ENCODE data around the gene TGIF2. TPM values are rescaled to one million over a fixed set of nuclear protein-coding genes. Genes with fewer than 3 reads are reported as not detected.

The TGIF2 gene
- 10 to 100 TPM; 44.9 to 48.7 TPM for total RNA-seq

DNA sequence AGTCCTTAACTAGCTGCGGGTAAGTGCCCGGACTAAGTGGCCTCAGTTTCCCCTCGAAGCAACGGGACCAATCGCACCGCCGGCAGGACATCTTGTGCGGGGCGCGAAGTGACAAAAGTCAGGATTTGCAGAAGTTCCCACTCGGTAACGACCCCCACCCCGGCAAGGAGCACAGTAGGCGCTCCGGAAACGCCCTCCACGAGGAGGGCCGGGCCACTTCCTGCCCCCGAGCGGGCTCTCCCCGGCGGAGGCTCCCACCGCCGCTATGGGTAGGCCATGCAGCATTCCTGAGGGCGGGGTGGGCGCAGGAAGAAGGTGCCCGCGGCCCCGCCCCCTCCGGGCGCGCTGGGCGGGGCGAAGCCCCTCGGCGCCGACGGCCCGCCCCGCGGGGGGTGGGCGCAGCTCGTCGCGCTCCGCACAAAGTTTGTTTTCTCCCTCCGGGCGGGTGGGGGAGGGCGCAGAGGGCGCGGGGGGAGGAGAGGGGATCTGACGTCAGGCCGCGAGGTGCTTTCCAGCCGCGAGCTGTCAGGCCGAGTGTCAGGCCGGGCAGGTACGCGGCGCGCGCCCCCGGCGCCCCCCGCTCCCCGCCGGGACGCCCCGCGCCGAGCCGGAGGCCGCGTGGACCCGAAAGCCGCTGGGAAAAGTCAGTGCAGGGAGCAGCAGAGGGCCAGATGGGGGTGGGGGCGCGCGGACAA lies at the start of gene TGIF2:
Gene TGIF2, plus strand, starts transcription at position 495 of the 695 bp plus-strand sequence. CDS start 5,178 bp downstream, outside the sequence.
- Mint-ChIP-seq H3K9me3 (ENCODE audit: low read depth) (no peaks in the 10 kb centered on the region), H3K36me3 (ENCODE audit: low read depth) (peaks cover 23% of the 10 kb centered on the region), H3K27ac (peak within 1 kb of the TSS; percentile 93), H3K4me3 (peak within 1 kb of the TSS; percentile 88), H3K27me3 (no peaks in the 10 kb centered on the region), H3K4me1 (peaks cover 35% of the 10 kb centered on the region)
- ChIA-PET CTCF (interaction anchor here (1.2 to 4.5 kb wide), 3 partner anchors 22 to 181 kb away, joined by 3 to 34 read pairs (median 10); partner anchors contain the start of gene RAB5IF), POLR2A (interaction anchor here (0.6 to 3.5 kb wide), 4 partner anchors 22 to 71 kb away, joined by 3 to 14 read pairs (median 6); partner anchors contain the start of gene RAB5IF)
- intact Hi-C loops (cut with DNase I, micrococcal nuclease) = loop anchor here (1.0 to 10.0 kb wide), 18 partner anchors 16 to 1118 kb away; partner anchors contain the start of genes RAB5IF (in 2 of the 2), CEP250 (in 1 of the 2), DSN1 (in 1 of the 2) and NDRG3 (in 1 of the 2)
- ATAC-seq = peak; percentile 75
- peak; percentile 95 for DNase-seq

DNA sequence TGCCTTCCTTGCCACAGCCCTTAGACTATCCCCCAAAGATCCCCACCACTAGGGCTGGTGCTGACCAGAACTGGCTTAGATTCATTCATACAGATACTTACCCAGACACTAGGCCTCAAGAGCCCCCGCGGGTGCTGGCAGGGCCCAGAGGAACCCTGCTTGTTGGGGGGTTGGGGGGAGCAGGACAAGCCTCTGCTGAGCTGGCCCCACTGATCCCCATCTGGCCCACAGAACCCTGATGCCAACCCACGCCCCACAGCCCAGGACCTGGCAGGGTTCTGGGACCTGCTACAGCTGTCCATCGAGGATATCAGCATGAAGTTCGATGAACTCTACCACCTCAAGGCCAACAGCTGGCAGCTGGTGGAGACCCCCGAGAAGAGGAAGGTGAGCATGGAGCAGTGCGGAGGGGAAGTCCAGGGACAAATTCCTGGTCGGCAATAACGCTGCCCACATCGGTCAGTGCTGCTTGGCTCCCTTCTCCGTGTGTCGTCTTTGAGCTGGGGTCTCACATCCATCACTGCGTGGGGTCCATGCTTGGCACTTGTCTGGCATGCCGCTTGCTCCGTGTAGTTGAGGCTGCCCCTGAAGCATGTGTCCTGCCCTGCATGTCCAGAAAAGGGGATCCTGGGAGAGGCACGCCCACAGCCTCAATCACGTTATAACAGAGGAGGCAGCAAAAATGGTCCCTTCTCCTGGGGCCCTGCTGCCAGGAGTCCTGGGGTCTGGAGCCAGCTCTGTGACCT lies 47.6 kb upstream of the TGIF2 start:
- intact Hi-C loops (cut with DNase I, micrococcal nuclease) = no loop called here
- ChIA-PET POLR2A (no interaction called here), CTCF (interaction anchor here (1.3 kb wide), 1 partner anchor 60 kb away, joined by 5 read pairs; no protein-coding TSS in a partner anchor)
- ATAC-seq (no peak), DNase-seq (no peak)
- Mint-ChIP-seq H3K27me3 (no peaks in the 10 kb centered on the region), H3K27ac (no peak overlapping the region), H3K4me3 (no peak overlapping the region), H3K36me3 (ENCODE audit: low read depth) (peaks cover 11% of the 10 kb centered on the region), H3K9me3 (ENCODE audit: low read depth) (no peaks in the 10 kb centered on the region), H3K4me1 (no peaks in the 10 kb centered on the region)

DNA sequence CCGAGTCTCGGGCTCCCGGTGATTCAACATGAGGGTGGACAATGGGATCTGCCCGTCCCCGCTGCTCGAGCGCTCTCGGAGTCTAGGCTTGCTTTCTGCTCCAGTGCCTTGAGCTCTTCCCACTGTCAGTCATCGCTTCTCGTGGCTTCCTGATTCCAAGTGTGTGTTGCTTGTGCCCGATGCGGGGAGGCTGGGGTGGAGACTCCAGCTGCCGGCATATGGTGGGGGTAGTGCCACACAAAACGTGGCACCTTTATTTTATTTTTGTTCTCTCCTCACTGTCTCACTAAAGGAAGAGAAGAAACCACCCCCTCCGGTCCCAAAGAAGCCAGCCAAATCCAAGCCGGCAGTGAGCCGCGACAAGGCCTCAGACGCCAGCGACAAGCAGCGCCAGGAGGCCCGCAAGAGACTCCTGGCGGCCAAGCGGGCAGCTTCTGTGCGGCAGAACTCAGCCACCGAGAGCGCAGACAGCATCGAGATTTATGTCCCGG lies 46.8 kb upstream of the TGIF2 start:
- H3K27ac Mint-ChIP-seq = no peak overlapping the region
- POLR2A ChIA-PET = no interaction called here

GRCh38 chr20:36527331-36528125 lies 45.9 kb upstream of the TGIF2 start:
- H3K36me3 Mint-ChIP-seq (ENCODE audit: low read depth) = peaks cover 11% of the 10 kb centered on the region

More for the DNA sequence above, 46.8 kb upstream of the TGIF2 start:
- no peaks in the 10 kb centered on the region for H3K27me3 Mint-ChIP-seq
- CTCF ChIA-PET = interaction anchor here (1.2 to 1.3 kb wide), 2 partner anchors 11 to 60 kb away, joined by 4 to 5 read pairs; no protein-coding TSS in a partner anchor
- H3K4me1 Mint-ChIP-seq = no peaks in the 10 kb centered on the region
- H3K4me3 Mint-ChIP-seq = no peak overlapping the region
- DNase-seq (no peak), ATAC-seq (no peak)
- H3K9me3 Mint-ChIP-seq (ENCODE audit: low read depth) = no peaks in the 10 kb centered on the region
- peaks cover 11% of the 10 kb centered on the region for H3K36me3 Mint-ChIP-seq (ENCODE audit: low read depth)
- intact Hi-C loops (cut with DNase I, micrococcal nuclease) = no loop called here

DNA sequence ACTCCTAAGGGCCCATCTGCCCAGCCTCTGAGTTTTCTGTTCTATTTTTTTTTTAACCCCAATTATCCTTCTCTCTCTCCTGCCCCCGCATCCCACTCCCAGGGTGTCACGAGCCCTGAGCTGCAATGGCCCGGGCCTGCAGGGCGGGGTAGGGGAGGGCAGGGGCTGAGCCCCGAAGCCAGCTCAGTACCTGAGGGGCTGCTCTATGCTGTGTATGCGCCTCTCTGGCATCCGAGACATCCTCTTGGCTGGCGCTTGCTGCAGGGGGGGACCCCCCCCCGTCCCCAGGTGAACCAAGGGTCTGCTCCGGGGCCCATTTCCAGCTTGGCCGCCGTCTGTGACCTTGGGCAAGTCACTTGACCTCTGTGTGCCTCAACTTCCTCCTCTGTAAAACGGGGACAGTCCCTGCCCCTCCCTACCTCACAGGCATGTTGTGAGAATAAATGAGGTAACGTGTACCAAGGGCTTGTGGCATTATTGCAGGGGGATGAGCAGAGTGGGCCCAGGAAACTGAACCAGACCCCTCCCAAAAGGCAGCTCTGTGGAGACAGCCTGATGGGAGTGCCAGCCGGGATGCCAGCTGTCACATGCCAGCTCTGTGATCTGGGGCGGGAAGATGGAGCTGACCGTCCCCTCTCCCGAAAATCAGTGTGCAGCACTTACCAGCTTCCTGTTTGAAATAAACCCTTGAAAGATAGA lies 45.1 kb upstream of the TGIF2 start:
- H3K27me3 Mint-ChIP-seq = no peaks in the 10 kb centered on the region
- no peaks in the 10 kb centered on the region for H3K4me1 Mint-ChIP-seq
- no peak for ATAC-seq
- H3K27ac Mint-ChIP-seq = no peak overlapping the region
- DNase-seq = no peak
- no peak overlapping the region for H3K4me3 Mint-ChIP-seq
- no peaks in the 10 kb centered on the region for H3K9me3 Mint-ChIP-seq (ENCODE audit: low read depth)
- intact Hi-C loops (cut with DNase I, micrococcal nuclease) = no loop called here
- ChIA-PET POLR2A (no interaction called here), CTCF (no interaction called here)
- H3K36me3 Mint-ChIP-seq (ENCODE audit: low read depth) = peaks cover 11% of the 10 kb centered on the region

More at GRCh38 chr20:36527331-36528125, 45.9 kb upstream of the TGIF2 start:
- Mint-ChIP-seq H3K27me3 (no peaks in the 10 kb centered on the region), H3K4me1 (no peaks in the 10 kb centered on the region), H3K27ac (peak overlapping the region; percentile 37), H3K4me3 (no peak overlapping the region), H3K9me3 (ENCODE audit: low read depth) (no peaks in the 10 kb centered on the region)
- no peak for DNase-seq
- ChIA-PET CTCF (interaction anchor here (1.2 to 1.3 kb wide), 2 partner anchors 10 to 61 kb away, joined by 4 to 5 read pairs; no protein-coding TSS in a partner anchor), POLR2A (no interaction called here)
- intact Hi-C loops (cut with DNase I, micrococcal nuclease) = no loop called here
- ATAC-seq = no peak

DNA sequence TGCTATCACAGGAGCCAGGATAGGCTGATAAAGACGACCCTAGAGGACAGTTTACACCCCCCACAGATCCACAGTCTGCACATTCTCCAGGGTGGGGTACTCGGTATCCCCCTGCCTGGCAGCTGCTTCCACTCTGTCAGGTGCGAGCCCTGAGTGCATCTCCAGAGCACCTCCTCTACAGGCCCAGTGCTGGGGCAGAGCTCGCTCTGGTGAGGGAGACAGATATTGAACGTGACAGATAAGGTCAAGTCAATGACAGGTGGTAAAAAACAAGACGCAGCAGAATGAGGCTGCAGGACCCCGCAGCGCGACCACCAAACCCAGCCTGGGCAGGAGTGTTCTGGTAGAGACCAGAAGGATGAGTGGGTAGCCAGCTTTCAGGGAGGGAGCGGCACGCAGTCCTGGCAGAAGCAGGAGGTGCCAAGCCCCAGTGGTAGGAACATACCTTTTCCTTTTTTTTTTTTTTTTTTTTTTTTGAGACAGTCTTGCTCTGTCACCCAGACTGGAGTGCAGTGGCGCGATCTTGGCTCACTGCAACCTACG lies 44.5 kb upstream of the TGIF2 start:
- ChIA-PET POLR2A (no interaction called here), CTCF (no interaction called here)
- no peaks in the 10 kb centered on the region for H3K9me3 Mint-ChIP-seq (ENCODE audit: low read depth)
- intact Hi-C loops (cut with DNase I, micrococcal nuclease) = no loop called here
- no peak overlapping the region for H3K4me3 Mint-ChIP-seq
- H3K36me3 Mint-ChIP-seq (ENCODE audit: low read depth) = peaks cover 11% of the 10 kb centered on the region
- H3K27ac Mint-ChIP-seq = no peak overlapping the region
- DNase-seq (no peak), ATAC-seq (no peak)
- no peaks in the 10 kb centered on the region for H3K27me3 Mint-ChIP-seq
- H3K4me1 Mint-ChIP-seq = no peaks in the 10 kb centered on the region

DNA sequence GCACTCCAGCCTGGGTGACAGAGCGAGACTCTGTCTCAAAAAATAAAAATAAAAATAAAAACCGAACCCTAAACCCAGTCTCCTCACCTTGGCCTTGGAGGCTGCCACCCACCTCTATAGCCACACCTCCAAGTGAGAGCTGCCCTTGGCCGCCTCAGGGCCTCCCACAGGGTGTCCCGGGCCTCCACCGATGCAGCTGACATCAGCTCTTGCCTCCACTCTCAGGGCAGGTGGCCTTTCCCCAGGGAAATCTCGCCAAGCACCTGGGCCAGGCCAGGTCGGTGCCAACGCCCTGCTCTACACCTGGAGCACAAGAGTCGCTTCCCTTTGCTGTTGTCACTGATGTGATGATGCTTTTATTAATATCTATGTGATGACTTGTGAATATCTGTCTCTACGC lies 41.0 kb upstream of the TGIF2 start:
- Mint-ChIP-seq H3K9me3 (ENCODE audit: low read depth) (no peaks in the 10 kb centered on the region), H3K27me3 (no peaks in the 10 kb centered on the region), H3K4me1 (no peaks in the 10 kb centered on the region), H3K27ac (no peak overlapping the region), H3K36me3 (ENCODE audit: low read depth) (peaks cover 3% of the 10 kb centered on the region), H3K4me3 (no peak overlapping the region)
- ChIA-PET POLR2A (no interaction called here), CTCF (no interaction called here)
- ATAC-seq (no peak), DNase-seq (no peak)
- intact Hi-C loops (cut with DNase I, micrococcal nuclease) = no loop called here

DNA sequence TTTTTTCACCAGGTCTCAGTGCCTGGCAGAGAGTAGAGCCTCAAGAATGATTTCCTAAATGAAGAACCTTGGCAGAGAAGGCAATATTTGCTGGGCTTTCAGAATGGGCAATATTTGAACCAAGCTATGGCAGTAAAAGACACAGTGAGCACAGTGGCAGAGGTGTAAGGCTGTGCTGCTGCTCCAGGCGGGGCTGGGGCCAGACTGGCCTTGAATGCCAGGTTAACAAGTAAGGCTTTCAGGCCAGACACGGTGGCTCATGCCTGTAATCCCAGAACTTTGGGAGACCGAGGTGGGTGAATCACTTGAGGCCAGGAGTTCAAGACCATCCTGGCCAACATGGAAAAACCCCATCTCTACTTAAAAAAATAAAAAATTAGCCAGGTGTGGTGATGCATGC lies 40.6 kb upstream of the TGIF2 start:
- intact Hi-C loops (cut with DNase I, micrococcal nuclease) = no loop called here
- Mint-ChIP-seq H3K4me3 (no peak overlapping the region), H3K27me3 (no peaks in the 10 kb centered on the region), H3K36me3 (ENCODE audit: low read depth) (no peaks in the 10 kb centered on the region), H3K27ac (no peak overlapping the region), H3K4me1 (no peaks in the 10 kb centered on the region), H3K9me3 (ENCODE audit: low read depth) (no peaks in the 10 kb centered on the region)
- no peak for DNase-seq
- no peak for ATAC-seq
- ChIA-PET CTCF (no interaction called here), POLR2A (no interaction called here)

GRCh38 chr20:36538026-36538722 lies 35.2 kb upstream of the TGIF2 start:
- no peak for DNase-seq
- no peaks in the 10 kb centered on the region for H3K36me3 Mint-ChIP-seq (ENCODE audit: low read depth)
- H3K9me3 Mint-ChIP-seq (ENCODE audit: low read depth) = no peaks in the 10 kb centered on the region
- CTCF ChIA-PET = interaction anchor here (0.8 kb wide), 1 partner anchor 11 kb away, joined by 4 read pairs; no protein-coding TSS in a partner anchor
- H3K27me3 Mint-ChIP-seq = peaks cover 2% of the 10 kb centered on the region
- no peaks in the 10 kb centered on the region for H3K4me1 Mint-ChIP-seq
- POLR2A ChIA-PET = no interaction called here
- no peak overlapping the region for H3K27ac Mint-ChIP-seq
- intact Hi-C loops (cut with DNase I, micrococcal nuclease) = no loop called here
- H3K4me3 Mint-ChIP-seq = no peak overlapping the region
- ATAC-seq = no peak

DNA sequence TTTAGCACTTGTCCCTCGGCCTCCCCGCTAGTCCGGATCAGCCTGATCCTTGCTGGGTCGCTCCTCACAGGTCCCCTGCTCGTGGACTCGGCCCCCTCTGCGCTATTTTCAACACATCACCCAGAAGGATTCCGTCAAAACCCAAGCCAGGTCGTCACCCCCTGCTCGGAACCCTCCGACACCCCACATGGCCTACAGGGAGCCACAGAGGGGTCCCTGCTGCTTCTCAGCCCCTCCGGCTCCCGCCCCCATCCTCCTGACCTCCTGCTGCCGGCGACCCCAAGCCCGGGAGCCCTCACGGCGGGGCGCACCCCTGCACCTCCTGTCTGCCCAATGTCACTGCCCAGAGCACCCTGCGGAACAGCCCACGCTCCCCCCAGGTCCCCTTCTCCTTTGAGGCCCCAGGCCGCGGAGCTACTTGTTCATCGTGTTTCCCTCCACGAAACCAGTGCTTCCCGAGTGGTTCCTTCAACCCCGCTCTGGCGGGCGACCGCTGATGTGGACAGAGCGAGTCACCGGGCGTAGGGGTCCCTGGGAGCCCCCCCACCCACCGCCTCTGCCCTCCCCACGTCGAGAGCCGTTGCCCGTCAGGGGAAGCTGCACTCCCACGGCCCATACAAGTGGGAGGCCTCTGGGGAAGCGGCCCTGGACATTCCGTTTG lies 32.7 kb upstream of the TGIF2 start:
- no peak for DNase-seq
- no peak overlapping the region for H3K27ac Mint-ChIP-seq
- no peak for ATAC-seq
- H3K4me1 Mint-ChIP-seq = no peaks in the 10 kb centered on the region
- peaks cover 2% of the 10 kb centered on the region for H3K27me3 Mint-ChIP-seq
- ChIA-PET CTCF (interaction anchor here (0.8 kb wide), 1 partner anchor 34 kb away, joined by 3 read pairs; no protein-coding TSS in a partner anchor), POLR2A (no interaction called here)
- no peaks in the 10 kb centered on the region for H3K36me3 Mint-ChIP-seq (ENCODE audit: low read depth)
- no peak overlapping the region for H3K4me3 Mint-ChIP-seq
- intact Hi-C loops (cut with DNase I, micrococcal nuclease) = no loop called here
- H3K9me3 Mint-ChIP-seq (ENCODE audit: low read depth) = no peaks in the 10 kb centered on the region
